ENCODE results near the gene ALKBH3. TPM values are rescaled to one million over a fixed set of nuclear protein-coding genes. Genes with fewer than 3 reads are reported as not detected.

Gene ALKBH3
- total and polyA plus RNA-seq, 10 of the 15 experiments (the other 5 are each of a cell fraction or from before 2014, with no cell fraction given), result 22.1 to 50.8 (median 38.5) TPM

GRCh38 chr11:43917851-43918250 is 37.2 kb downstream of the ALKBH3 start:
- H3K27ac ChIP-seq (ENCODE audit: control insufficient read depth, insufficient read depth), result no peak overlapping the region
- no peak overlapping the region for H3K4me2 ChIP-seq (ENCODE audit: control insufficient read depth, insufficient read depth)
- H3K27me3 ChIP-seq (replicated peaks in 1 of 2; ENCODE audit: control insufficient read depth in 2 of 2, insufficient read depth in 2 of 2, low read length in 1 of 2), result no peaks in the 10 kb centered on the region
- no TSS peak for BruUV-seq (replicated peaks)
- 90% methylated on average over 1 of the region's 1 CpG for whole genome bisulfite sequencing (ENCODE audit: insufficient coverage, insufficient replicate concordance, low lambda C conversion rate, missing lambda C conversion rate)
- ChIA-PET SMC1A (ENCODE audit: uncharacterized antibody, unreplicated experiment) (interaction anchor here (1.2 kb wide), 1 partner anchor 19 kb away, joined by 3 read pairs; no protein-coding TSS in a partner anchor), CTCF (no interaction called here), RAD21 (ENCODE audit: unreplicated experiment) (no interaction called here), POLR2A (no interaction called here)
- TF ChIP-seq NR2F1 (conservative IDR thresholded peaks at IDR 0.05) (no peak), CBX3 (IDR thresholded peaks at IDR 0.05; ENCODE audit: borderline replicate concordance, low read depth) (no peak), TBL1XR1 (IDR thresholded peaks at IDR 0.05; ENCODE audit: low read depth, low read length) (no peak), POLR2AphosphoS5 (IDR thresholded peaks at IDR 0.05; ENCODE audit: low read length) (no peak), RELA (IDR thresholded peaks at IDR 0.05; ENCODE audit: borderline replicate concordance, partially characterized antibody) (no peak), MTA2 (IDR thresholded peaks at IDR 0.05; ENCODE audit: low read depth) (no peak), FOS (IDR thresholded peaks at IDR 0.05; ENCODE audit: borderline replicate concordance, extremely low read depth, insufficient read length) (no peak), NFYB (IDR thresholded peaks at IDR 0.05; ENCODE audit: insufficient read depth, low read depth, low read length) (no peak), PML (IDR thresholded peaks at IDR 0.05; ENCODE audit: low read length) (no peak), RB1 (IDR thresholded peaks at IDR 0.05; ENCODE audit: borderline replicate concordance) (no peak), IRF3 (IDR thresholded peaks at IDR 0.05) (no peak), ZSCAN29 (IDR thresholded peaks at IDR 0.05) (no peak), TCF7 (IDR thresholded peaks at IDR 0.05; ENCODE audit: borderline replicate concordance) (no peak), ASH2L (IDR thresholded peaks at IDR 0.05; ENCODE audit: borderline replicate concordance, low read depth) (no peak), ZNF384 (IDR thresholded peaks at IDR 0.05; ENCODE audit: borderline replicate concordance, low read depth, low read length) (no peak), BACH1 (IDR thresholded peaks at IDR 0.05; ENCODE audit: borderline replicate concordance) (no peak), SP1 (IDR thresholded peaks at IDR 0.05; ENCODE audit: low read depth, low read length) (no peak)
- TF ChIP-seq, protein P1, sequence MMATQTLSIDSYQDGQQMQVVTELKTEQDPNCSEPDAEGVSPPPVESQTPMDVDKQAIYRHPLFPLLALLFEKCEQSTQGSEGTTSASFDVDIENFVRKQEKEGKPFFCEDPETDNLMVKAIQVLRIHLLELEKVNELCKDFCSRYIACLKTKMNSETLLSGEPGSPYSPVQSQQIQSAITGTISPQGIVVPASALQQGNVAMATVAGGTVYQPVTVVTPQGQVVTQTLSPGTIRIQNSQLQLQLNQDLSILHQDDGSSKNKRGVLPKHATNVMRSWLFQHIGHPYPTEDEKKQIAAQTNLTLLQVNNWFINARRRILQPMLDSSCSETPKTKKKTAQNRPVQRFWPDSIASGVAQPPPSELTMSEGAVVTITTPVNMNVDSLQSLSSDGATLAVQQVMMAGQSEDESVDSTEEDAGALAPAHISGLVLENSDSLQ (IDR thresholded peaks at IDR 0.05), result no peak
- TF ChIP-seq, protein P2, sequence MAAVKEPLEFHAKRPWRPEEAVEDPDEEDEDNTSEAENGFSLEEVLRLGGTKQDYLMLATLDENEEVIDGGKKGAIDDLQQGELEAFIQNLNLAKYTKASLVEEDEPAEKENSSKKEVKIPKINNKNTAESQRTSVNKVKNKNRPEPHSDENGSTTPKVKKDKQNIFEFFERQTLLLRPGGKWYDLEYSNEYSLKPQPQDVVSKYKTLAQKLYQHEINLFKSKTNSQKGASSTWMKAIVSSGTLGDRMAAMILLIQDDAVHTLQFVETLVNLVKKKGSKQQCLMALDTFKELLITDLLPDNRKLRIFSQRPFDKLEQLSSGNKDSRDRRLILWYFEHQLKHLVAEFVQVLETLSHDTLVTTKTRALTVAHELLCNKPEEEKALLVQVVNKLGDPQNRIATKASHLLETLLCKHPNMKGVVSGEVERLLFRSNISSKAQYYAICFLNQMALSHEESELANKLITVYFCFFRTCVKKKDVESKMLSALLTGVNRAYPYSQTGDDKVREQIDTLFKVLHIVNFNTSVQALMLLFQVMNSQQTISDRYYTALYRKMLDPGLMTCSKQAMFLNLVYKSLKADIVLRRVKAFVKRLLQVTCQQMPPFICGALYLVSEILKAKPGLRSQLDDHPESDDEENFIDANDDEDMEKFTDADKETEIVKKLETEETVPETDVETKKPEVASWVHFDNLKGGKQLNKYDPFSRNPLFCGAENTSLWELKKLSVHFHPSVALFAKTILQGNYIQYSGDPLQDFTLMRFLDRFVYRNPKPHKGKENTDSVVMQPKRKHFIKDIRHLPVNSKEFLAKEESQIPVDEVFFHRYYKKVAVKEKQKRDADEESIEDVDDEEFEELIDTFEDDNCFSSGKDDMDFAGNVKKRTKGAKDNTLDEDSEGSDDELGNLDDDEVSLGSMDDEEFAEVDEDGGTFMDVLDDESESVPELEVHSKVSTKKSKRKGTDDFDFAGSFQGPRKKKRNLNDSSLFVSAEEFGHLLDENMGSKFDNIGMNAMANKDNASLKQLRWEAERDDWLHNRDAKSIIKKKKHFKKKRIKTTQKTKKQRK (IDR thresholded peaks at IDR 0.05; ENCODE audit: low read depth, low read length), result no peak
- FAIRE-seq (no peak), DNase-seq (ENCODE audit: low read depth, low spot score) (no peak), ATAC-seq (no peak)
- H3K9me3 ChIP-seq (replicated peaks; ENCODE audit: control insufficient read depth, insufficient read depth, low read length), result no peaks in the 10 kb centered on the region
- H2AFZ ChIP-seq (ENCODE audit: control insufficient read depth, low read depth, low read length), result no peak overlapping the region
- intact Hi-C loops (cut with micrococcal nuclease; ENCODE audit: unreplicated experiment), result no loop called here
- peaks cover 2 to 8% of the 10 kb centered on the region in 2 experiments; a peak in 3 of 4 replicates for H3K36me3 ChIP-seq (ENCODE audit: control insufficient read depth in 2 of 2, insufficient read depth in 2 of 2, low read length in 1 of 2)
- H3K9ac ChIP-seq (ENCODE audit: control insufficient read depth, insufficient read depth, low read length), result no peak overlapping the region
- no peaks in the 10 kb centered on the region for H3K79me2 ChIP-seq (ENCODE audit: control insufficient read depth, insufficient read depth, low read length)
- no peak overlapping the region for H3K4me3 ChIP-seq
- H4K20me1 ChIP-seq (ENCODE audit: control insufficient read depth, insufficient read depth), result no peaks in the 10 kb centered on the region
- H3K4me1 ChIP-seq (ENCODE audit: control insufficient read depth, insufficient read depth, low read length), result no peaks in the 10 kb centered on the region
- in situ Hi-C loops (cut with MboI), result no loop called here

Data from GM12878 (cell line).